RWPE2 (cell line): Measurements from ENCODE around the gene PTPRK.

ENCODE experiments used
- ATAC-seq: fragments of 200-7000 bp; cut with Tn5 transposase; 3 replicates; pipeline ENCODE4 v1.9.1; 2021; ENCODE audit warnings: low read depth
- DNase-seq: peaks from one replicate; pipeline ENCODE4 v3.0.0-alpha.2; 2020; ENCODE audit warnings: low spot score
- H3K27ac ChIP-seq: fragments of 450-650 bp; 2 replicates; pipeline ENCODE4 v1.5.1; 2017; ENCODE audit warnings: mild to moderate bottlenecking; ENCODE audit not compliant: poor library complexity, severe bottlenecking
- H3K27me3 ChIP-seq: fragments of 250-450 bp; sonication (Bioruptor Pico); 2 replicates; pipeline ENCODE4 v1.5.1; 2021; ENCODE audit warnings: mild to moderate bottlenecking, moderate library complexity; ENCODE audit not compliant: insufficient read depth, poor library complexity, severe bottlenecking
- H3K36me3 ChIP-seq: fragments of 250-450 bp; sonication (Bioruptor Pico); 2 replicates; pipeline ENCODE4 v1.5.1; 2020; ENCODE audit warnings: low read depth, mild to moderate bottlenecking, moderate library complexity
- H3K4me1 ChIP-seq: fragments of 250-450 bp; sonication (Bioruptor Pico); 2 replicates; pipeline ENCODE4 v1.5.1; 2021; ENCODE audit warnings: mild to moderate bottlenecking, moderate library complexity; ENCODE audit not compliant: insufficient read depth, poor library complexity, severe bottlenecking
- H3K4me3 ChIP-seq: fragments of 250-450 bp; sonication (Bioruptor Pico); 2 replicates; pipeline ENCODE4 v1.5.1; 2021; ENCODE audit warnings: mild to moderate bottlenecking, moderate library complexity; ENCODE audit not compliant: severe bottlenecking
- H3K9me3 ChIP-seq: fragments of 250-450 bp; sonication (Bioruptor Pico); 2 replicates; pipeline ENCODE4 v1.5.1; 2021; ENCODE audit warnings: mild to moderate bottlenecking, moderate library complexity; ENCODE audit not compliant: severe bottlenecking
- CTCF ChIP-seq: fragments of 450-650 bp; IDR thresholded peaks from one replicate; pipeline ENCODE4 v1.5.1; 2017; ENCODE audit warnings: mild to moderate bottlenecking, moderate library complexity; ENCODE audit not compliant: poor library complexity, severe bottlenecking

Gene PTPRK

DNA sequence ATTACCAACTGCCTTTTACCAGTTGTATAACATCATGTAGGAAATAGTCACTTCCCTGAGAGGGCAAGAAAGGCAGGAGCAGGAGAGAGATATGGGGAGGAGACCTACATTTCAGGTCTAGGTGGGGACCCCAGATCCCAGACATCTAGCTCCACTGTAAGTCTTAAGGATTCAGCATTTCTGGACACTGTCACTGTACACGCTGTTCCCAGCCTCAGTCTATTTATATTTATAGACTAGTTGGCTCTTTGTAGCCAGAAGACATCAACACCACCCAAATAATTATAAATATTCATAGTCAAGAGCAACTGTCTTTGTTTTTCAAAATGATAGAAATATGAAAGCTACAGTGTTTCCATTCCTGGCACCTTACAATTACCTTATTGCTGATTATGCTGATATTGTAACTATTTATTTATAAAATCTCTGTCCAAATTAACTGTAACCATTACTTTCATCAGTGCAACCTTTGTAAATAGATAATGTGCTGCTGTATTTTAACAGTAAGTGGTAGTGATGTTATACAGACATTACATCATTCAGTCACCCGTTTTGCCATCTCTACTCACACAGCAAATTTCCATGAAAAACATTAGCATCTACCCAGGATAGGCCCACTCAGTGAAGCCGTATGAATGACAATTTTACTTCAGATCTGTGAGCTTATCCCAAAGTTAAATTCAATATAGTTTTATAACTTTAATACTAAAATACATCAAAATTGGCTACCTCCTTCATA is 162.8 kb downstream of the PTPRK start:
- no peaks in the 10 kb centered on the region for H3K27me3 ChIP-seq

GRCh38 chr6:128352366-128352765 is 168.0 kb downstream of the PTPRK start:
- no peak overlapping the region for H3K27ac ChIP-seq
- no peaks in the 10 kb centered on the region for H3K27me3 ChIP-seq
- no peak for TF ChIP-seq CTCF
- 0 out of 2 replicates have a peak, but pooled peaks cover 4% of the 10 kb centered on the region for H3K36me3 ChIP-seq
- DNase-seq (no peak), ATAC-seq (no peak)
- H3K4me1 ChIP-seq: peaks cover 12% of the 10 kb centered on the region
- no peaks in the 10 kb centered on the region for H3K9me3 ChIP-seq
- H3K4me3 ChIP-seq: no peak overlapping the region

More for the DNA sequence above, 162.8 kb downstream of the PTPRK start:
- Histone ChIP-seq H3K27ac (no peak overlapping the region), H3K36me3 (0 out of 2 replicates have a peak, but pooled peaks cover 4% of the 10 kb centered on the region), H3K4me1 (no peaks in the 10 kb centered on the region), H3K9me3 (no peaks in the 10 kb centered on the region), H3K4me3 (no peak overlapping the region)
- TF ChIP-seq CTCF: no peak
- DNase-seq (no peak), ATAC-seq (no peak)

DNA sequence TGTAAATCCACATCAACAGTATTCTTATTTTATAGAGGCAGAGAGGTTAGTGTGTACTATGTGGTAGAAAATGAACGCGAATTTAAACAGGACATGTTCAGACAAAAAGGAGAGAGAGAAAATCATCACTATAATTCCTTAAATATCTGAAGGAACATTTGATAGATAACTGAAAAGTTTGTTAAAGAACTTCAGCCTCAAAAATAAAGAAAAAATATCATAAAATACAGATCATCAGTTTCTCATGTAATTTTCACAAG is 169.2 kb downstream of the PTPRK start:
- 0 out of 2 replicates have a peak, but pooled peaks cover 4% of the 10 kb centered on the region for H3K36me3 ChIP-seq
- TF ChIP-seq CTCF: no peak
- no peak overlapping the region for H3K4me3 ChIP-seq
- no peaks in the 10 kb centered on the region for H3K9me3 ChIP-seq
- peak overlapping the region; percentile 49 for H3K27ac ChIP-seq
- DNase-seq (no peak), ATAC-seq (peak; percentile 54)
- H3K27me3 ChIP-seq: no peaks in the 10 kb centered on the region
- peaks cover 12% of the 10 kb centered on the region for H3K4me1 ChIP-seq

DNA sequence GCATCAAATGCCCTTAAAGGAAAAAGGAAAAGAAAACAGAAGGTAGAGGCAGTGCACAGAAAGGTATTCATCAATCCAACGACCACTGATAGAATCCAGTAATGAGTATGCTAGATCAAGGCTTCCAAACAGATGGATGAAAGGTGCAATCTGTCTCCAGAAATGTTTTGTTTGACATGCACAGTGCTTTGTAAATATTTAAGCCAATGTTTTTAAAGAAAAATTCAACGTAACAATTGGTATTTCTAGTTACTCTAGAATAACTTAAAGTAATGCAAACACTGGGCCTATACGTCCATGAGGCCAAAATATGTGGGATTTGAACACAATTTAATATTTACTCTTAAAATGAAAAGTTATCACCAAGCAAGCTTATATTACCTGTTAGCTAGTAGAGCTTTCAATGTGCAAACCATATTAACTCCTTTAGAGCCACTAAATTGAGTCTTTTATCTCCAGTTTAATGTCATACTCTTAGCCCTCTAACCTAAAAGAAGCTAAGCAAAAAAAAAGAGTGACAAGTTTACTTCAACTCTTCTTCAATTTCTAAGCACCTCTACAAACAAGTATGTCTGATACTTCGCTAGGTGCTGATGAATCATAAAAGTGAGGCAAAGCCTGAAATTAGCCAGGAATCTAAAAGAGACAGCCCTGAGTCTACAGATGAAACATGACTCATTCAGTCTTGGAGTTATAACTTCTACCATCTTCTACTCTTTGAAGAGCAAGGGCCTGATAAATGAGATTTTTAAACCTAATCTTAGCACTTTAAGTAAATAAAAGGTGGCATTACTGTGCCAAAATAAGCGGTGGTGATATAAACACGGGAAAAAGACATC is 169.8 kb downstream of the PTPRK start:
- no peaks in the 10 kb centered on the region for H3K27me3 ChIP-seq
- H3K36me3 ChIP-seq: 0 out of 2 replicates have a peak, but pooled peaks cover 4% of the 10 kb centered on the region
- TF ChIP-seq CTCF: no peak
- H3K27ac ChIP-seq: peak overlapping the region; percentile 49
- H3K9me3 ChIP-seq: no peaks in the 10 kb centered on the region
- H3K4me1 ChIP-seq: peaks cover 12% of the 10 kb centered on the region
- H3K4me3 ChIP-seq: no peak overlapping the region
- DNase-seq (no peak), ATAC-seq (peak; percentile 98)
